Stromal cell of bone marrow (primary cell): ENCODE results near the gene CEND1.

Source experiments
- DNase-seq: peaks from one replicate; pipeline ENCODE4 v3.0.0-alpha.2; 2012; ENCODE audit warnings: low read depth

CEND1 gene

GRCh38 chr11:794766-795633 lies 5.1 kb upstream of the CEND1 start:
- DNase-seq = no peak

DNA sequence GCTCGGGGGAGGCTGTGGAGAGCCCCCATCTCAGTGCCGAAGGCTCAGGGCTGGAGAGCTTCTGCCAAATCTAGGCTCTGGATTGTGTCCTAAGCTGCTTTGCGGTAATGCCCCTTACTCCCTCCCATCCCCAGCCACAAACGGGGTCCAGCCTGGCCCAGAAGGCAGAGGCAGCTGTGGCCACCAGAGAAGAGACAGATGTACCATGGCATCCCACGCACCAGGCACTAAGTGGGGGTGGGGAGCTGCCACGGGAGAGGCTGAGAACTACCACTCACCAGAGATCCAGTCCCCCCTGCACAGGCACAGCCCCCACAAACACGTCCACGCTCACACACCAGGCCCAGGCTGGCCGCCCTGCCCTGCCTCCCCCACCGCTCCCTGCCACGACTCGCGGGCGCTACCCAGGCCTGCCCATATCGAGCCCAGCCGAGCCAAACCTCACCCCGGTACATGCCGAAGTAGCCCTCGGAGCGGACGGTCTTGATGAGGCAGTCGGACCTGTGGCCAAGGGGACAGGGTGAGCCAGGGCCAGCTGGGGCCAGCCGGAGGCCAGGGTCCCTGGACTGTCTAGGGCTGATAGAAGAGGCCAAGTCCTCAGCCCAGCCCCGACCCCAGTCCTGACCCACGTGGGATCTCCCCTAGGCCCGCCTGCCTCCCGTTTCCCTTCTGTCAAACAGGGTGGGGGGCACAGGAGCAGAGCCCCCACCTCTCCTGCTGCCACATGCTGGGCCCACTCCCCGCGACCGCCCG lies 4.3 kb upstream of the CEND1 start:
- no peak for DNase-seq

GRCh38 chr11:793556-793955 lies 3.7 kb upstream of the CEND1 start:
- no peak for DNase-seq

DNA sequence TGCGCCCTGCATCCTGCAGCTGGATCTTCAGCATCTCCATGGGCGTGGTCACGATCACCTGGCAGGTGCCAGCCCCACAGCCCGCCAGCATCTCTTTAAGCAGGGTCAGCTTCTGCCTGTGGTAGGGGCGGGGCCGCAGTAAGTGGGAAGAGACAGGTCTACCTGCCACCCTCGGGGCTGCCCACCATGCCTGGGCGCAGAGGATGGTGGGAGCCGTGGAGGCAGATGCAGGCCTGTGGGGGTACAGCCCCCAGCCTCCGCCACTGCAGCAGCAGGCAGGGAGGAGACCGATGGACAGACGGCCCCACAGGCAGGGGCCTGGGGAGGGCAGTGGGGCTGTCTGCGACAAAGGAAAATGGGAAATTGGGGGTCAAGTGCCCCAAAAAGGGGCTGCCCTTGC lies 3.0 kb upstream of the CEND1 start:
- no peak for DNase-seq

DNA sequence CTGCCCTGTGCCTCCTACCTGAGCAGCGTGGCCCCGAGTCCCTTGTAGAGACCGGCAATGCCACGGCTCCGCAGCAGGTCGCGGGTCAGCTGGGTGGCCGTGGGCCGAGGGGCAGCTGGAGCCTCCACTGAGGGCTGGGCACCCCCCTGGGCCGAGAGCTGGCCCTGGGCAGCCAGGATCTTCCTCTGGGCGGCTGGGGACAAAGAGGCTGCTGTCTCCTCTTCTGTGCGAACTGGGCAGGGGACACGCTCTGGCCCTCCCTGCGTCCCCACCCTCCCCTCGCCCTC lies 2.6 kb upstream of the CEND1 start:
- DNase-seq = no peak

DNA sequence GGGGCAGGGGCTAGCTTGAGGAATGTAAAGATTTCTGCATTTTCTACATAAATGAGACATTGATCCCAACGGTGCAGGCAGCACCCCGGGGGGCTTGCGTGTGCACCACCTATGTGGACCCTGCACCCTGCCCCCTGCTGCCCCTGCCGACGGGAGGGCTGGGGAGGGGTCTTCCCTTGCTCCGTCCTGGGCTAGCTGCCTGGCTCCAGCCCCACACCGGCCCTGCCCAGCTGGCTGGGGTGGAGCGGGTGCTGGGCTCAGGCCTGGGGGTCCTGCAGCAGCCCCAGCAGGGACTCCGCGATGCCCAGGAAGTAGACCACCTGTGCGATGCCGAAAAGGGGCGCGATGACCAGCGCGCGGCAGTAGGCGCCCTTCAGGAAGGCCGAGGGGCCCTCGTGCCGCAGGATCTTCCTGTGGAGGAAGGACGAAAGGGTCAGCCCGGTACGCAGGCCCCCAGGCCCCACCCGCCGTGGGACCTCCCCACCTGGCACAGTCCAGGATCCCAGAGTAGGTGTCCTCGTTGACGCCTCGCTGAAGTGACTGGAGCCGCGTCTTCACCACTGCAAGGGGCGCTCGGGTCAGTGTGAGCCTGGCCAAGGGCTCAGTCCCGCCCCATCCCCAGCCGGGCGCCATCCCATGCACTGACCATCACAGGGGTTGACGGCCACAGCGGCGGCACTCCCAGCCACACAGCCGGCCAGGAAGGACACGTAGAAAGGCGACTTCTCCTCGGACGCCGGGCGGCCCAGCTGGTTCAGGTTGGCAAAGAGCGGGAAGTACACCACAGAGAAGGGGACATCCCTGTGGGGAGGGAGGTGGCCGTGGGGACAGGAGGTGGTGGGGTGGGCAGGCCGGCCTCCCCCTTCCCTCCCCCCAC lies 2.0 kb upstream of the CEND1 start:
- no peak for DNase-seq

GRCh38 chr11:790721-791564 lies 1.1 kb upstream of the CEND1 start:
- no peak for DNase-seq

- DNase-seq = no peak
Observed at GRCh38 chr11:788953-789940, 643 bp downstream of the CEND1 start.

GRCh38 chr11:788009-788640 lies 1.8 kb downstream of the CEND1 start:
- DNase-seq = no peak

DNA sequence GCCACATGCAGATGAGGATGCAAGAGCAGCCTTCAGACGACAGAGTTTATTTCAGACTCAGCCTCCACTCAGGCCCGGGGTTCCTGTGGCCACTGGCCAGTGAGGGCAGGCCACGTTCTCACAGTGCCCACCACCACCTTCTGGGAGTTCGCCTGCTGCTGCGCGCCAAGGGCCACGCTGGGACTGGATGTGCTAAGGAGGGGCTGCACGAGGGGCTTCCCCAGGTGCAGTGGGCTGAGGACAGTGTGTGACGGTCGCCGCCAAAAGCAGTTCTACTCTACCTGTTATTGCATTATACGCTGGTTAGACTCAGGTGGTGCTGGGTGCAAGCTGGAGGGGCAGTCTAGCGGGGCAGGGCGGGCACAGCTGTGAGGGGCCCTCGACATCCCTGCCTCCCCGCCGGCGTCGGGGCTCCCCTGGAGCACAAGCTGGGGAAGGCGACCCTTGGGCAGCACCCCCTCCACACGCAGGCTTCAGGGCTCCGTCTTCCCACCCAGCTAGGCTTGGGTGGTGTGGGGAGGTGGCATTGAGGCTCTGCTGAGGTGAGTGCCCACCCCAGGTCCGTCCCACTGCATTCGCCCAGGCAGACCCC lies 2.7 kb downstream of the CEND1 start:
- DNase-seq = no peak

DNA sequence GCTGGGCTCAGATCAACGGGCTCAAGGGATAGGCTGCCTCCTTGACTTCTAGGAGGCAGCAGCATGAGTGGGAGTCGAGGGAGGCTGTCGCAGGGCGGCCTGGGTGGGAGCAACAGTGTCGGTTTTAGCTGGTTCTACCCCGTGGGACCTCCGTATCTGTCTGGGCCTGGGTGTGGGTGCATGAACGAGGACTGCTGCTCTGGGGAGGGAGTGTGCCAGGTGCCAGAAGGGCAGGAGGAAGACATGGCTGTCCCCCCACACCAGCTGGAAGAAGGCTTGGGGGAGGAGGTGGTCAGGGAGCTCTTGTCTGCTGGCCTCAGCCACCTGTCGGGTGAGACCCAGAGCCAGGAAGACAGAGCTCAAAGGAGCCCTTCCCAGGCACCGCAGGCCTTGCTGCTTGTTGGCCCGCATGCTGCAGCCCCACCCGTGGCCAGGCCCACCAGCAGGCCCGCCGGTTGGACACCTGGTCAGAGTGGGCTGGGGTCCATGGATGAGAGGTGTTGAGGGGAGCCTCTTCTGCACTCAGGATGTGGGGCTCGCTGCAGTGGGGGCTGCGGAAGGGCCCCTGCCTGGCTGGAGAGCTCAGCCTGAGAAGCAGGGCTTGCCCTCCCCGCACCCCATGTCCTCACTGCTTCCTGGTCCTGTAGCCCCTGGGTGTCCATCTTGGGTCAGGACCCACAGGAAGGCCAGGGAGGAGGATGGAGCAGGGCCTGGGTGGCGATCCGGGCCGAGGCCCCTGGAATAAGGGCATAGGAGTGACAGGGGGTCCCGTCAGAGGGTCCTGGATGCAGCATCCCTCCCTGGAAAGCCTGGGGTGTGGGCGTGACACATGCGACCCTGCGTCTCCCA lies 3.4 kb downstream of the CEND1 start:
- DNase-seq = no peak

GRCh38 chr11:783581-784015 lies 6.3 kb downstream of the CEND1 start:
- DNase-seq = peak; percentile 57

- DNase-seq = no peak
Observed at GRCh38 chr11:782264-783174, 7.4 kb downstream of the CEND1 start.

GRCh38 chr11:779955-780532 lies 9.8 kb downstream of the CEND1 start:
- DNase-seq = no peak

GRCh38 chr11:778976-779954 lies 10.6 kb downstream of the CEND1 start:
- no peak for DNase-seq
